GM19043 (cell line): ENCODE measurements around the gene RAB34.
A peak's percentile ranks its signal among the peaks of the same experiment; 100 is the strongest.

Source experiments
- ATAC-seq: cut with Tn5 transposase; IDR thresholded peaks from one replicate; pipeline ENCODE4 v1.9.1; 2021; ENCODE audit warnings: low read depth; ENCODE audit not compliant: unreplicated experiment

The RAB34 gene

DNA sequence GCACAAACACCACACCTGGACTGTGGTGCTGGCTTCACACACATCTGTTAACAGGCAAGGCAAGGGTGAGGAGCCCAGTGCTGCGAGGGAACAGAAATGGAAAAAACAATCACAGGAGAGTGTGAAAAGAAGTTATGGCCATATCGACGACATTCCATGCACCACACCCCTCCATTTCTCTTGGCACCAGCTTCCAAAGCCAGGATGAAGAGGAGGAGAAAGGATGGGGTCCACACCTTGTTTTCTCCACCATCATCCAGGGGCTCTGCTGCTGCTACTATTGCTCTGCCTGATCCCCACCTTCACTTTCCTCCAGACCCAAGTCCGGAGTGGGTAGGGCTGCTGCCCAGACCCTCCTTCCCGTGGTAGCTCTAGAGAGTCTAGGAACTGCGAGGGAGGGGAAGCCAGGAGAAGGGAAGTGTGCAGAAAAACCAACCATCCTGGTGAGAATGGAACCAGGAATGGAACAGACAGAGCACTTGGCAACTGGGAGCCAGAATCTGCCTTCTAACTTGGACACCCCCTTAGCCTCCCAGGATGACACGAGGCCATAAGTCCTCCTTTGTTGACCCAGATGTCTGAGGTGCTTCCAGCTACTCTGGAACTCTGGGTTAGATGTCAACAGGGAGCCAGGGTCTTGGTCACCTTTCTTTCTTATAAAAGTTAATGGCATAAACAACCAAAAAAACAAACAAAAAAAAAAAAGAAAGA is 4.8 kb downstream of the RAB34 start:
- no peak for ATAC-seq

DNA sequence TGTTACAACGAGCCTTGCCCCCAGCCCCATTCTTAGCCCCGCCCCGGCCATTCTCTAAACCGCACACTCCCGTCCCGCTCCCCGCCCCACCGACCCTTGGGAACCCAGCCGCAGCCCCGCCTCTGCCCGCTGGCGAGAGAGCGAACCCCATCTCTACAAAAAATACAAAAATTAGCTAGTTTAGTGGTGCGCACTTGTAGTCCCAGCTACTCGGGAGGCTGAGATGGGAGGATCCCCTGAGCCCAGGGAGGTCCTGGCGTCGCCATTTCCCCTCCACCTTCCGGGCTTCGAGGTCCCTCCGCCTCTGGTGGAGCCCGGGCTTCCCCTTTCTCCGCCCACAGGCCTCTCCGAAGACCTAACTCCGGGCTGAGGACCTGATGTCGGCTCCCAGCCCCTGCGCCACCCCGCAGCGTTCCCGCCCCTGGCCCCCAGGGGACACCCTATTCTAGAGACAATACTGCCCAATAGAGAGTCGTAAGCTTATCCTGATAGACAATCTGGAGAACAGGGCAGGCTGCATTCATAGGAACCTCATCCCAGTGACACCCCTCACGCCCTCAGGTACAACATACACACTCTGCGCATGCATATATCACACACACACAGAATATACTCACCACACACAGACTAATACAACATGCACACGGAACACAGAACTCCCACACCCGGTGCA is 5.5 kb downstream of the RAB34 start:
- no peak for ATAC-seq

DNA sequence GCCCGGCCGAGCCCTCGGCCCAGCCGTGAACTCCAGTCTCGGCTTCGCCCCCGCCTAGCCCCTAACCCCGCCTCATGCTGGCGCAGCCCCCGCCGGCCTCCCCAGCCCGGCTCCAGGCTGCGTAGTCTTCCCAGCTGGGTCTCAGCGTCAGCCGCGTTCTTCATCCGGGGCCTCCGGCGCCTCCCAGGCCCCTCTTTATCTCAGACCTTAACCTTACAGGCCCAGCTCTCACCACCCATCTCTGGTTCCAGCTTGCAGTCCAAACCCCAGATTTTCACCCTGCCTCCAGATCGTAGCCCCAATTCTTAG is 6.0 kb downstream of the RAB34 start, which contains the start of gene PROCA1:
Gene PROCA1, minus strand, starts transcription at position 166 of the 309 bp plus-strand sequence. CDS start 228 bp downstream, outside the sequence.
- ATAC-seq = peak; percentile 17

DNA sequence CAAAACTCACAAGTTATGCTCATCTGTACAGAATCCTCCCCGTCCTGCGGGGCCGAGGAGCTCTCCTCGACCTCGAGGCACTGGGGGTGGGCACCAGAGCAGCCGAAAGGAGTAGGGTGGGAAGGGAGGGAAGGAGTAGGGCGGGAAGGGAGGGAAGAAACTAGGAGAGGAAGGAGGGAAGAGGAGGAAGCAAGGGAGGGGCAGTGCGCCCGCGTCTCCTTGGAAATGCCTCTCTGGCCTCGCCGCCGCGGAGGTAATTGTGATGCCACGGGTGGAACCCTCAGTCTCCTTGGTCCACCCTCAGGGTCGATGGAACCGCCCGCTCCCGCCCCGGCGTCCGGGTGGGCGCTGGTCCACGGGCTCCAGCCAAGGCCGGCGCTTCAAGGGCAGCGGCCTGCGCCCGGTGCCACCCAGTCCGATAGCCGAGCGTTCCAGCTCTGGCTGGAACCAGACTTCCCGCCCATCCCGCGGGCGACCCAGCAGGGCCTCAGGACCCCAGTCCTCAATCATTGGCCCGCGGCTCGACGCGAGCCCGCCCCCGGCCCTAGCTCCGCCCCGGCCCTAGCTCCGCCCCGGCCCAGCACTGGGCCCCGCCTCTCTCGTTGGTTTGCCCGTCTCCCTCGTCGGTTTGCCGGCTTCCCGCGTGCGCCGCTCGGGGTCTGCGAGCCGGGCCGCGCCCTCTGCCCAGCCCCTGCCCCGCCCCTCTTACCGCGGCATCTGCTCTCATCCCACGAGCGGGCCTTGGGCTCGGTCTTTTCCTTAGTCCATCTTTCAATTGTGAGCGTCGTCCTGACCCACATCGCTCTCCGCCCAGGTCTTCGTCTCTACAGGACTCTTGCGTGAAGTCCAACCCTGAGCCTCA is 6.6 kb downstream of the RAB34 start:
- ATAC-seq = peak; percentile 64

DNA sequence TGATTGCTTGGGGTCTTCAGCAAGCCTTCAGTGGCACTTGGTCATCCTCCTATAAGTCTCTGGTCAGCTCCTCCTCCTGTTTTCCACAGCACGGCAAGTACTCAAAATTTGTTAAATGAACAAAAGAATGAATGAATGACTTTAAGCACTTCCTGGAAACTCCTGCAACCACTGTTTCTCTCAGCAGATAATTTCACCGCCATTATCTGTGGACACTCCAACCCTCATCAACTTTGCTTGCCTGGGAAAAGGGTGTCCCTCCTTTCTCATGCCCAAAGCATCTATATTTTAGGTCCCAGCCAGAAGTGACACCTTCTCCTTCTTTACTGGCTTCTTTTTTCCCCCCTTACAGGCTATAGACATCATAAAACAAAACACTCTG is 10.3 kb downstream of the RAB34 start:
- ATAC-seq = no peak

DNA sequence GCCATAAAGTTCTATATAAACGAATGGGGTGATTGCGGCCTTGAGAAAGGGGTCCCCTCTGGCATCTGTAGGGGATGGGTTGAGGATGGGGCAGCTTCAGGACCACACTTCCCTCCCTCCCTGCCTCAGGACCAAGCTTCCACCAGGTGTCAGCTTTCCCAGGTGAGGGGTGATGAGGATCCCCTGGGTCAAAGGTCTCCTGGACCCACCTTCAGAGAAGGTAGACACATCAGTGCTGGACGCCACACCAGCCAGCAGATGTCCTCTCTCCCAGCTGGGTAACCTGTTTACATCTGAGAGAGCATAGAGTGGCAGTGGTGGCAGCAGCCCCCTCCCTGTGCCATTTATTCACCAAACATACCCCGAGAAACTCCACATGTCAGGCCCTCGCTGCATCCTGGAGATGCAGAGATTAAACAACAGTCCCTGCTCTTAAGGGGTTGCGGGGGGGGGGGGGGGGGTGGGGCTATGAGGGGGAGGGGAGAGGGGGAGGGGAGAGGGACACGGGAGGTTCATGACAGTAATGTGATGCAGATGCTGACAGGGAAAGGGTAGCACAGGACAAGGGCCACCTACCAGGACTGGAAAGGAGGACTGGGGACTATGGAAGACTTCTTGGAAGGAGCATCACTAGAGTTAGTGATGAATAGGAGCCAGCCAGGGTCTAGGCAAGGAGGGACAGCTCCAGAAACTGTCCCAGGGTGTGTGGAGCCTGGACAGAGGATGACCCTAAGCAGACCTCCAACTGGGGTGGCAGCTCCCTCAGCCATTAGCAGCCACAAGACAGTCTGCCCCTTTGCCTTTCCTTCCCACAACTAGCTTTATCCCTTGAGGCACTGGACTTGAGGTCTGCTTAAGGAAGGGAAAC is 11.0 kb downstream of the RAB34 start:
- no peak for ATAC-seq

DNA sequence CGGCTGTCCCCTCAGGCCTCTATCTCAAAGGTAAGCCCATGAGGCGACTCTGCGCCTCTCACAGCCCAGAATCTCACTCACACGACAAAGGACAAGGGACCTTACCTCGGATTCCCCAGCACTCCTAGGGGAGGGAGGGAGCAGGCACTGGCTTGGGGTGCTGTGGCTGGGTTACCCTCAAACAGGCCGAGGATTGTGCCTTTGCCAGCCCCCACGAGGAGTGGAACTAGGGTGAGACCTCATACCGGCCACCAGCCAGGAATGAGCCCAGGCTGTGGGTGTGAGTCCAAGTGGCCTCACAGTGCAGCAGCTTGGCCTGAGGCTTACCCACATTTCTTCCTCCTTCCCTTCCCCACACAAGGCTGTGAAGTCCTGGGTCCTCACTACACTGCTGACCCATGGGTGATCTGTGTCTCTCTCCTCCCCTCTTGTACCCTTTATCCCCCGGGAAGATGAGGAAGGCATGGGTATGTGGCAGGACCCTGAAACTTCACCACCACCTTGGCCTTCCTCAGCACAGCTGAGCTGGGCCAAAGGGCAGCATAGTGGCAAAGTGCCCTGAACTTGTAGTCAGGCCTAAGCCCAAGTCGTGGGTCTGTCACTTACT is 11.8 kb downstream of the RAB34 start:
- no peak for ATAC-seq

DNA sequence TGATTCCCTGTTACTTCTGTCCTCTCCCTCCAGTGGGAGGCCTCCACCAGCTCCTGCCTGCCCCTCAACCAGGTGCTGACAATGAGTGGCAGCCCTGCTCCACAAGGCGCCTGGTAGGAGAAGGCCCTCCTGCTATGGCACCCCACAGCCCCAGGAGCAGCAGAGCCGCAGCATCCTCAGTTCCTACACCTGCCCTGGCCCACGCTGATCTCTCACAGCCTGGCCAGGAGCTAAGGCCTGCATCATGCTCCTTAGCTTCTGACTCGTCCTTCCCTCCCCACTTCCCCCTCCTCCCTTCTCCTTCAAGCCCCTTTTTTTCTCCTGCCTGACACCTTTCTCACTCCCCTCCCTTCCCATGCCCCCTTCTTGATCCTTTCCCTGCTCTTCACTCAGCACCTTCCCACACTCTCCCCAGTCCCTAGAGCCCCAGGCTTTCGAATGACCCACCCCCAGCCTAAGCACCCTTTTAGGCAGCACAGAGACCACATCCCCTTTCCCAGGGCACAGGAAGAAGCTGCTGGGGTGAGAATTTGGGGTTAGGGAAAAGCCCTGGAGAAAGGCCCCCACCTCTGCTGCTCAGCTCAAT is 12.5 kb downstream of the RAB34 start:
- no peak for ATAC-seq

DNA sequence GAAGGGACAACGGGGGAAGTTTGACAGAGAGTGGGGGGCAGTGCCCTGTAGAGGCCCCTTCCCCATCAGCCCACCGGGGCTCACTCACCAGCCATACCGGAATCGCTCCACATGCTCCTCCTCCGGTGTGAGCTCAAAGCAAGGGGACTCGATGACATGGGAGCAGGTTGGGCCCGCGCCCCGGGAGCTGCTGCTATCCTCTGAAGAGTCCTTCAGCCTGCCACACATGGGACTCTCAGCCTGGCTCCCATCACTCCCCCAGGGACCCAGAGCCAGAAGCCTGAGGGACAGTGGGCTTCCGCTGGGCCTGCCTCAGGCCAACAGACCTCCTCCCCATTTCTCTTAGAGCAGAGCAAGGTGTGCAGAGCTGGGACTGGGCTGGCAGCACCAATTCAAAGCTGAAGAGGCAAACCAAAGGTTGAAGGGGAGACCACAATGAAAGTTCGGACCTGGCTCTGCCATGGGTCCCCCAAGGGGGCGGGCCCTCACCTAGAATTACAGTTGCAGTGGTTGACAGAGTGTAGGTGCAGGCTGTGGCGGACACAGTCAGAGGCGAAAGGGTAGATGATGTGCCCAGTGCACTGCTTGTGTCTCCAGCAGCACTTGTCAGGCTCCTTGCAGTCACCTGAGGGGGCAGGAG is 13.3 kb downstream of the RAB34 start:
- no peak for ATAC-seq

DNA sequence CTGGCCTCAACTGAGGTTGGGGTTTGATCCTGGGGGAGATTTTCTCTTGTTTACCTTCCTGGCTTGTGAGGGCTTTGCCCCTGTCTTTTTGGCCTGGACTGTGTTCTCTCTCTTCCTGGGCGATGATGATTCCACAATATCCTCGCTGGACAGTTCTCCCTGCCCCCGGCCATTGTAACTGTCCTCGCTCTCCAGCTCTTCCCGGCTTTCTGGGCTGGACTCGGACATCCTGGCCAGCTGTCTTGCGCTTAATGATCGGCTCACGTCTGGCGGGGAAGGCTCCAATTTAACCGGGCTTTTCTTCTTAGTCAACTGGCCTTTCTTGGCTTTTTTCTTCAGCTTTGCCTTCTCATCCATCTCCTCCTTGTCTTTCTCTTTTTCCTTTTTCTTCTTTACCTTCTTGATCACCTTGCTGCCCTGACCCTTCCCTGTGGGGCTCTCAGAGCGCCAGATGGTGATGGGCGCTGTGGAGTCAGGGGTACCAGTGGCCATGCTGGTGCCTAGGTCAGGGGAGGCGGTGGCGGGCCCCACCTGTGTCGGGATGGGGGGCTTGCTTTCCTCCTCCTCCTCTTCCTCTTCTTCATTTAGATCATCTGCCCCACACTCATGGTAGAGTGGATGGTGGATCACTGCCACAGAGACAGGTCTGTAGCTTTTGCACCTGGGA is 14.0 kb downstream of the RAB34 start:
- ATAC-seq = no peak

DNA sequence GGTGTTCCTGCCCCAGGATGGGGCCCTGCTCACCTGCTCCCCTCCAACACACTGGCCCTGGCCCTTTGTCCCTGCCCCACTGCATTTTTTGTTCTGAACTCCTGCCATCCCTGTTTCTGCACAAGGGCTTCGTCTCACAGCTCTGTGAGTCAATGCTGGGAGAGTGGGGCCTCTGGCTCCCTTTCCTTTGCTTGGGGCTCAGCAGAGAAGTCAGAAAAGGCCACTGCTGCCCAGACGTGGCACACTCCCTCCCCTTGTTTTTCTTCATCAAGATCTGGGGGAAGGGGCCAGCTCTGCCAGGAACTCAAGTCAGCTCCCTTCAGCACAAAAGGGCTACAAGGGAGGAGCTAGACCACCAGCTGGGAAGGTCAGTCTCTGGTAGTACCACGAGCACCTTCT is 14.9 kb downstream of the RAB34 start:
- no peak for ATAC-seq

DNA sequence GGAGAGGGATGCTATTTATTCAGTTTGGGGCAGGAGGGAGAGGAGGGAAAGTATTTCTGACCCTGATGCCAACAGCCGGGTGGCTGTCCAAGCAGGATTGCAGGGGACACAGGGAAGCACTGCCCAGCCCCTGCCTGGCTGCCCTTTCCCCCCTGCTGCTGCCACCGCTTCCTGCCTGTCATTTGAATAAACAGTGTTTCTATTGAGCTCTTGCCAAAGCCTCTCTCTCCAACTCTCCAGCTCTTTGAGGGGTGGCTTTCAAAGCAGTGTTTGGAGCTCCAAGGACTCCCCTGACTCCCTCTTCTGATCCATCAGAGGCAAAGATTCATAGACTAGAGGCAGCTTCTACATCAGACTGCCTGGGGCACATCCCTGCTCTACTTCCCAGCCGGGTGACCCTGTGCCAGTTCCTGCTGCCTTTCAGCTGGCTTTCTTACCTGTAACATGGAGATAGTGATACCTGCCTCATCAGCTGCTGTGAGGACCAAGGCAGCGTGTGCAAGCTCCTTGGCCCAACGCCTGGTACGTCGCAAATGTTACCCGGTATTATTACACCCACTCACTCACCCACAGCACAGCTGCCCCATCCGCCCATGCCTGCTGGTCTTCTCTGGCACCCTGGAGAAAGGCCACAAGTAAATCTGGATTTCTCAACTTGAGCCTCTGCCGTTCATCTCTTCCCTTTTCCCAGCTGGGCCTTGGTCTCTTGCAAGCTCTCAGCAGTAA is 15.5 kb downstream of the RAB34 start:
- no peak for ATAC-seq

DNA sequence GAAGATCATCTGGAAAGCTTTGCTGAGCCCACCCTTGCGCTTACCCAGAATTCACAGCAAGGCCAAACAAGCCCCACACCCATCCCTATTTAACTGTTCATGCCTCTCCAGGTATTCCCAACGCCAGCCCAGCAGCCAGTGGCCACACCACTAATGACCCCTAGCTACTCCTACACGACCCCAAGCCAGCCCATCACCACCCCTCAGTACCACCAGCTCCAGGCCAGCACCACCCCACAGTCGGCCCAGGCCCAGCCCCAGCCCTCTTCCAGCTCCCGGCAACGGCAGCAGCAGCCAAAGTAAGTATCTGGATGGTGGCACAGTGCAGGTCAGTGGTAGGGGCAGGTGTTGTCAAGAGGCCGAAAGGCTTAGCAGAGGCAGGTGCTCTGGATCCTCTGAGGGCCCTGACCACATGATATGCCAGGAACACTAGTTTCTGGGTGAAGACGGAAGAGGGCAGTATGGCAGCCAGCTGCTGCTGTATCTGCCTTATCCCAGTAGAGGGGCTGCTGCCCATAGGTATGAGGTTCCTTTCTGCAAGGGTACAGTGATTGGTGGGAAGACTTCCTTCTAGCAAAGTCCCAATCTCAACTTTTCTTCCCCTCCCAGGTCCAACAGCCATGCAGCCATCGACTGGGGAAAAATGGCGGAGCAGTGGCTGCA is 16.7 kb downstream of the RAB34 start:
- ATAC-seq = no peak

DNA sequence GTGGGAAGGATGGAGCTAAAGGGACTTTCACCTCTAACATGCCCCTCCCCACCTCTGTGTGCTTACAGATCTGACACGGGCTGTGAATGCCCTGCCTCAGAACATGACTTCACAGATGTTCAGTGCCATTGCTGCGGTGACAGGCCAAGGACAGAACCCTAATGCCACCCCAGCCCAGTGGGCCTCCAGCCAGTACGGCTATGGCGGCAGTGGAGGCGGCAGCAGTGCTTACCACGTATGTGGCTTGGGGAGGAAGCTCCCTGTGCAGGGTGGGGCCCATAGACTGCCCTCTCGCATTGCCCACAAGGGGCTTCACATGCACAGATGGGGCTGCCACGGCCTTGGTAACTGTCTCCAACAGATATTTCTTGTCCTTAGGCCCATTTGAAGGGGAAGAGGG is 17.4 kb downstream of the RAB34 start:
- no peak for ATAC-seq

DNA sequence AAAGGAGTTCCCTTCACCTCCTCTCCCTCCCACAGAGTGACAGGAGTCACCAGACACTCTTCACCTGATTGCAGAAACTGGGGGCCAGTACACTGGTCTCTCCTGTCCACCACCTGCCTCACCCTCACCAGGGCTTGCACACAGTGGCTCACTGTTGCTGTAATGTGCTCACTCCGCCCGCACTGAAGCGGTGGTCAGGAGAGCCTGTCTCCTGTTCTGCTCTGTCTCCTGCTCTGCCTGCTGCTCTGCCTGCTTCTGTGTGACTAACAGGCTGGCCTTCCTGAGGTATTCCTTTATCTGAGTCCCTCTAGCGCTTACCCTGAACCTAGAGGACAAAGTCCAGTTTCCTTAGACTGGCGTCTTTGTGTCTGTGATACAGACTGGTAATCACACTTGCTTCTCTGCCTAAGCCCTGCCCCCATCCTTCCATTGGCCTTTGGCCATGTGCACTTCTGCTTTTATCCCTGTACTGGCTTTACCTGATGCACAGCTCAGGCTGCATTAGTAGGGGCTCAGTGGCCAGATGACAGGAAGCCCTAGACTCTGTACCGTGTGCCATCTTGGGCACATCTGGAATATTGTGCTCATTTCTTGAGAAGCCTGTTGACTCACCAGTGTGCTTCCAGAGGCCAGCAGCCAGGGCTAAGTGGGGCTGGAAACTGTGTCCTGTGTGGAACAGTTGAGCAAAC is 19.3 kb downstream of the RAB34 start:
- ATAC-seq = no peak

DNA sequence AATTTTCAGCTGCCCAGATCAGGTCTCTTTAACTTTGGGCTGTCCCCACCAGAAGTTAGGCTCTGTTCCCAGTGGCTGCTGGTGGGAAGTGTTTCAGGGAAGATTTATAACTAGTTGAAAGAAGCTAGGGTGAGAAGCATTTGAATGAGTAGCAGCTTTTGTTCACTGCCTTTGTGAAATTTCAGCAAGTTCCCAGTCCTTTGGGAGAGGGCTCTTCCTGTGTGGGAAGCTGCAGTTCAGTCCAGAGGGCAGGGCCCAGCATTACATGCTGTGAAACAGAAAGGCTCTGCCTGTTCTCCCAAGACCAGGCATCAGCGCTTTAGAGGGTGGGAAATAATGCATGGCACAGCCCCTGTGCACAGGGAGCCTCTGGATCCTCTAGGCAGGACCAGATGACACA is 23.8 kb downstream of the RAB34 start:
- ATAC-seq = no peak

DNA sequence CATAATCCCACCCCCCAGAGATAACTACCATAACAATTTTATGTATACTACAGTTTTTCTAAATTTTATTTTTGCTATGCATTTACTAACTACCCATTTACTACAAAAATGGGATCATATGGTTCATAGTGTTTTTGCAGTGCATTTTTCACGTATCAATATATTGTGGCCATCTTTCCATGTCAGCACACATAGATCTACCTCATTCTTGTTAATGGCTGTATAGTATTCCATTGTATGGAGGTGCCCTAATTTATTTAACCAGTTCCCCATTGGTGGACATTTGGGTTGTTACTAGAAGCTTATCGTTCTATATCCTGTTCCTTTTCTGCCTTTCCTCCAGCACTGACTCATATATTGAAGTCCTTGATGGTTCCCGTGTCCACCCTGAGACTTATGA is 28.7 kb downstream of the RAB34 start:
- no peak for ATAC-seq
